SH-SY5Y (cell line): Measurements from ENCODE around the gene KIF17.

Source experiments
- GATA2 ChIP-seq: IDR thresholded peaks from 2 replicates; pipeline ENCODE4 v1.6.1; 2011; ENCODE audit warnings: mild to moderate bottlenecking, low read depth, low read length
- GATA3 ChIP-seq: IDR thresholded peaks from 2 replicates; pipeline ENCODE4 v1.6.1; 2011; ENCODE audit warnings: low read depth, mild to moderate bottlenecking, low read length, moderate library complexity

- TF ChIP-seq GATA2, result no peak
- TF ChIP-seq GATA3, result no peak
Observed at GRCh38 chr1:20626524-20626923, 91.3 kb downstream of the KIF17 start.
